HCT116 (cell line): ENCODE results near the gene SHROOM1. TPM values are rescaled to one million over a fixed set of nuclear protein-coding genes. Genes with fewer than 3 reads are reported as not detected.

Experiments used
- ATAC-seq: fragments of 200-7000 bp; cut with Tn5 transposase; 2 replicates; pipeline ENCODE4 v1.9.1; 2020; ENCODE audit warnings: mild to moderate bottlenecking, moderate library complexity
- BruUV-seq: library from RNA; stranded (reverse); fragments of 400-500 nt; replicated peaks from 2 replicates; lab custom pipeline; 2021; lab: Mats Ljungman, UMichigan
- CTCF ChIA-PET: fragments of 300-600 bp; sonication (Branson Sonifier 250); formaldehyde crosslinking; loops from one replicate; lab custom pipeline; 2021; ENCODE audit warnings: antibody characterized with exemption; lab: Charles Lee
- POLR2A ChIA-PET: fragments of 300-600, 350-600 bp; sonication (Branson Sonifier 250); formaldehyde crosslinking; loops from one replicate; lab custom pipeline; 2021; ENCODE audit warnings: antibody characterized with exemption; lab: Charles Lee
- RAD21 ChIA-PET, 2 experiments: fragments of 300-600 bp; sonication (Branson Sonifier 250); formaldehyde crosslinking; loops; one replicate each; lab custom pipeline; 2023; ENCODE audit warnings: low total read pairs in 2 of 2; ENCODE audit not compliant: uncharacterized antibody in 2 of 2, unreplicated experiment in 2 of 2, low non-redundant PET in 1 of 2; lab: Charles Lee
- DNase-seq: peaks from one replicate; pipeline ENCODE4 v3.0.0-alpha.2; 2010; ENCODE audit warnings: low read depth, low spot score
- H2AFZ ChIP-seq: fragments of 200-600 bp; shearing (Covaris generic), sonication (generic); 2 replicates; pipeline ENCODE4 v1.6.1; 2017; ENCODE audit warnings: low read depth, mixed run types, mixed read lengths, antibody characterized with exemption, low read length; ENCODE audit not compliant: poor library complexity, severe bottlenecking
- H3K27ac ChIP-seq: 2 replicates; pipeline ENCODE4 v1.5.1; 2012; ENCODE audit warnings: low read depth, low read length
- H3K27me3 ChIP-seq: fragments of 200-600 bp; sonication (generic); 2 replicates; pipeline ENCODE4 v1.6.1; 2016; ENCODE audit warnings: mixed run types, low read length, mixed read lengths; ENCODE audit not compliant: insufficient read depth
- H3K36me3 ChIP-seq, 2 experiments: fragments of 200-500 bp in 1 of 2; fragments of 200-600 bp in 1 of 2; sonication (Bioruptor generic) in 1 of 2; sonication (generic) in 1 of 2; 2 replicates each; pipeline versions ENCODE4 v1.5.1 to v1.6.1; 2014 to 2016; ENCODE audit warnings: low read length in 2 of 2, inconsistent platforms in 1 of 2, mixed read lengths in 1 of 2, mixed run types in 1 of 2; ENCODE audit not compliant: insufficient read depth in 2 of 2, control insufficient read depth in 1 of 2
- H3K4me1 ChIP-seq, 2 experiments: fragments of 200-600 bp in 1 of 2; sonication (generic) in 1 of 2; 2 replicates each; pipeline versions ENCODE4 v1.5.1 to v1.6.1; 2012 to 2017; ENCODE audit warnings: low read length in 2 of 2, inconsistent platforms in 1 of 2, mild to moderate bottlenecking in 1 of 2, mixed read lengths in 1 of 2, mixed run types in 1 of 2, moderate library complexity in 1 of 2; ENCODE audit not compliant: insufficient read depth in 2 of 2, control insufficient read depth in 1 of 2
- H3K4me2 ChIP-seq: fragments of 200-600 bp; sonication (generic); 2 replicates; pipeline ENCODE4 v1.6.1; 2017; ENCODE audit warnings: mixed run types, low read length, mixed read lengths
- H3K4me3 ChIP-seq, 2 experiments: fragments of 200-600 bp in 1 of 2; sonication (generic) in 1 of 2; replicated peaks in 1 of 2; 2 replicates each; pipeline ENCODE4 v1.5.1; 2011 to 2016; ENCODE audit warnings: low read length in 2 of 2, control low read depth in 1 of 2, low read depth in 1 of 2, mild to moderate bottlenecking in 1 of 2, mixed read lengths in 1 of 2, mixed run types in 1 of 2
- H3K79me2 ChIP-seq: fragments of 200-600 bp; sonication (generic); 2 replicates; pipeline ENCODE4 v1.6.1; 2017; ENCODE audit warnings: mild to moderate bottlenecking, mixed run types, low read length, moderate library complexity, mixed read lengths; ENCODE audit not compliant: insufficient read depth
- H3K9ac ChIP-seq: fragments of 200-600 bp; sonication (generic); 2 replicates; pipeline ENCODE4 v1.6.1; 2016; ENCODE audit warnings: low read length, mixed read lengths
- H3K9me2 ChIP-seq: fragments of 200-600 bp; sonication (generic), shearing (Covaris generic); 2 replicates; pipeline ENCODE4 v1.6.1; 2017; ENCODE audit warnings: mixed run types, mild to moderate bottlenecking, moderate library complexity; ENCODE audit not compliant: insufficient read depth
- H3K9me3 ChIP-seq, 2 experiments: fragments of 200-500 bp in 1 of 2; fragments of 200-600 bp in 1 of 2; sonication (Bioruptor generic) in 1 of 2; sonication (generic) in 1 of 2; 2 replicates each; pipeline ENCODE4 v1.6.1; 2014 to 2017; ENCODE audit warnings: low read length in 2 of 2, mixed read lengths in 2 of 2, inconsistent platforms in 1 of 2, low read depth in 1 of 2, mild to moderate bottlenecking in 1 of 2, mixed run types in 1 of 2, moderate library complexity in 1 of 2; ENCODE audit not compliant: control insufficient read depth in 1 of 2, insufficient read depth in 1 of 2
- H4K20me1 ChIP-seq: fragments of 200-600 bp; sonication (generic), shearing (Covaris generic); 2 replicates; pipeline ENCODE4 v1.6.1; 2017; ENCODE audit warnings: mixed run types, mild to moderate bottlenecking, moderate library complexity; ENCODE audit not compliant: insufficient read depth
- EZH2phosphoT487 ChIP-seq: fragments of 200-600 bp; IDR thresholded peaks from 2 replicates; pipeline ENCODE4 v1.6.1; 2018; ENCODE audit warnings: antibody characterized with exemption, borderline replicate concordance
- FOSL1 ChIP-seq: IDR thresholded peaks from 2 replicates; pipeline ENCODE4 v1.6.1; 2012; ENCODE audit warnings: low read depth
- JUND ChIP-seq: IDR thresholded peaks from 2 replicates; pipeline ENCODE4 v1.6.1; 2012
- POLR2A ChIP-seq: IDR thresholded peaks from 2 replicates; pipeline ENCODE4 v1.7.0; 2011; ENCODE audit warnings: borderline replicate concordance; ENCODE audit not compliant: insufficient read depth, insufficient read length; ENCODE audit errors: extremely low read depth
- POLR2AphosphoS5 ChIP-seq: IDR thresholded peaks from 2 replicates; pipeline ENCODE4 v1.6.1; 2011; ENCODE audit warnings: mild to moderate bottlenecking, low read depth, low read length, moderate library complexity
- REST ChIP-seq: IDR thresholded peaks from 2 replicates; pipeline ENCODE4 v1.6.1; 2012; ENCODE audit warnings: low read depth
- SIN3A ChIP-seq: IDR thresholded peaks from 2 replicates; pipeline ENCODE4 v1.6.1; 2012; ENCODE audit warnings: low read depth
- TCF7L2 ChIP-seq: IDR thresholded peaks from 2 replicates; pipeline ENCODE4 v1.7.0; 2011; ENCODE audit warnings: borderline replicate concordance, inconsistent platforms; ENCODE audit not compliant: insufficient read depth, insufficient read length; ENCODE audit errors: extremely low read depth
- YY1 ChIP-seq: IDR thresholded peaks from 2 replicates; pipeline ENCODE4 v1.6.1; 2011; ENCODE audit warnings: low read length, low read depth, moderate library complexity, mild to moderate bottlenecking; ENCODE audit not compliant: insufficient replicate concordance; ENCODE audit errors: extremely low read depth
- intact Hi-C: fragments of 100-400 bp; cut with micrococcal nuclease; formaldehyde crosslinking; loops from 2 replicates; pipeline ENCODE4 v1.10.0; 2022
- total RNA-seq: library from RNA; stranded (reverse); gene quantifications from one replicate; pipeline ENCODE4 v1.2.1, GENCODE V29; 2021; ENCODE audit not compliant: unreplicated experiment

Gene SHROOM1
- total RNA-seq, 1 experiment from 2014 or later: 9.5 TPM

DNA sequence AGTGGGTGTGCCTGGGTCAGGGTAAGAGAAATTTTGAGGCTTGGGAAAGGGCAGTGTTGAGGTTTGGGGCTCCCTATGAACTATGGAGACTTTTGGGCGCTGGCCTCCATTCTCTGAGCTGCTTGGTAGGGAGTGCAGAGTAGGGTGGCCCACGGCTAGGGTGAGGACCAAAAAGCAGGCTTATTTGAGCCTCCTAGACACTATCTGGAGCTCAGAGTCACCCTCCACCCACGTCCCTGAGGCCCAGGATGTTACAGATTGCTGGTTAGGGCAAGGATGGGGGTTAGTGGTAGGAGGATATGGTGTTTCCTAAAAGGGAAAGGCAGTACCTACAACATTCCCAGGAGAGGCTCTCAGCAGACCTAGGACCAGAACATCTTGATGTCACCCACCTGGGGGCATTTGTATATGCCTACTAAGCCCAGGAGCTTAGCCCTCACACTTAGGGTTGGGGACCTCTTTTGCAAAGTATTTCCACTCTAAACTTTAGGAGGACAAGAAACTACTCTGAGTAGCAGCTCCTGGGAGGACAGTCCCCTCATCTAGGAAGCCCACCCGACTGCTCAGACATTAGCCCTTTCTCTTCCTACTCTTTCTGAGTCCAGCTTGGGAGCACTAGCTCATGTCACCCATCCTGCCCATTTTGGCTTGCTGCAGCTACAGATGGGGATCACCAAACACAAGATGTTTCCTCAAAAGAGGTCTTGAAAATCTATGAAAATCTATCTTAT lies 2.3 kb downstream of the SHROOM1 start:
- Histone ChIP-seq H3K36me3 (no peaks in the 10 kb centered on the region), H3K79me2 (peaks cover 6% of the 10 kb centered on the region; the same call in 1 of the 2 replicates), H3K9me2 (no peaks in the 10 kb centered on the region), H3K27ac (no peak overlapping the region), H3K4me2 (no peak overlapping the region), H3K4me1 (peaks cover 12 to 19% of the 10 kb centered on the region in 2 experiments; a peak in 3 of 4 replicates), H3K9ac (no peak overlapping the region), H3K9me3 (no peaks in the 10 kb centered on the region), H2AFZ (no peak overlapping the region), H3K27me3 (no peaks in the 10 kb centered on the region), H4K20me1 (no peaks in the 10 kb centered on the region), H3K4me3 (no peak overlapping the region)
- BruUV-seq: TSS peak; percentile 35
- DNase-seq: no peak
- TF ChIP-seq JUND (no peak), SIN3A (no peak), POLR2AphosphoS5 (no peak), EZH2phosphoT487 (no peak), FOSL1 (no peak)
- intact Hi-C loops: no loop called here
- RAD21 ChIA-PET: interaction anchor here in 1 of 2 experiments (0.7 kb wide), 1 partner anchor 236 kb away, joined by 3 read pairs; no protein-coding TSS in a partner anchor
- POLR2A ChIA-PET: no interaction called here
- CTCF ChIA-PET: interaction anchor here (3.9 kb wide), 1 partner anchor 8 kb away, joined by 31 read pairs; no protein-coding TSS in a partner anchor
- no peak for ATAC-seq

- TF ChIP-seq YY1 (no peak), REST (no peak), POLR2A (no peak), TCF7L2 (no peak), POLR2AphosphoS5 (no peak)
- ChIA-PET POLR2A (no interaction called here), CTCF (no interaction called here), RAD21 (no interaction called here)
- no TSS peak for BruUV-seq
- no peak overlapping the region for H3K9ac ChIP-seq
- ATAC-seq (no peak), DNase-seq (no peak)
- H3K4me2 ChIP-seq: no peak overlapping the region
- peaks cover 6% of the 10 kb centered on the region; the same call in 1 of the 2 replicates for H3K79me2 ChIP-seq
- H3K27ac ChIP-seq: no peak overlapping the region
- no peak overlapping the region for H2AFZ ChIP-seq
- no peaks in the 10 kb centered on the region for H3K36me3 ChIP-seq
- H3K9me2 ChIP-seq: no peaks in the 10 kb centered on the region
- H3K4me3 ChIP-seq: no peak overlapping the region
- H4K20me1 ChIP-seq: no peaks in the 10 kb centered on the region
- intact Hi-C loops: no loop called here
- no peaks in the 10 kb centered on the region for H3K9me3 ChIP-seq
- H3K27me3 ChIP-seq: no peaks in the 10 kb centered on the region
- H3K4me1 ChIP-seq: peaks cover 12 to 19% of the 10 kb centered on the region in 2 experiments; a peak in 3 of 4 replicates
Measured at GRCh38 chr5:132826424-132827082, 3.9 kb downstream of the SHROOM1 start.
